HUDEP-2 (cell line): ENCODE measurements around the gene SLC7A14.

ENCODE experiments used
- DNase-seq, 76 experiments: peaks; one replicate each; lab custom pipeline; 2025; ENCODE audit not compliant: unreplicated experiment in 76 of 76; lab: John Stamatoyannopoulos, UW

SLC7A14 gene

GRCh38 chr3:170476291-170476690 lies 109.6 kb downstream of the SLC7A14 start:
- DNase-seq: no peak

- no peak for DNase-seq
Measured at GRCh38 chr3:170475092-170475685, 110.7 kb downstream of the SLC7A14 start.

- DNase-seq: no peak
Measured at GRCh38 chr3:170473358-170473757, 112.5 kb downstream of the SLC7A14 start.

GRCh38 chr3:170471149-170471548 lies 114.7 kb downstream of the SLC7A14 start:
- DNase-seq: no peak

GRCh38 chr3:170470063-170471016 lies 115.5 kb downstream of the SLC7A14 start:
- DNase-seq: no peak

- DNase-seq: no peak
Measured at GRCh38 chr3:170469151-170470062, 116.5 kb downstream of the SLC7A14 start.

GRCh38 chr3:170467571-170468147 lies 118.2 kb downstream of the SLC7A14 start:
- DNase-seq: no peak

- no peak for DNase-seq
Measured at GRCh38 chr3:170467007-170467406, 118.9 kb downstream of the SLC7A14 start.

GRCh38 chr3:170465955-170466354 lies 119.9 kb downstream of the SLC7A14 start:
- no peak for DNase-seq

GRCh38 chr3:170463011-170463410 lies 122.9 kb downstream of the SLC7A14 start:
- DNase-seq: no peak

- DNase-seq: no peak
Measured at GRCh38 chr3:170458285-170458684, 127.6 kb downstream of the SLC7A14 start.

GRCh38 chr3:170454509-170454908 lies 131.4 kb downstream of the SLC7A14 start:
- no peak for DNase-seq

GRCh38 chr3:170450039-170450438 lies 135.8 kb downstream of the SLC7A14 start:
- DNase-seq: no peak

GRCh38 chr3:170448584-170448983 lies 137.3 kb downstream of the SLC7A14 start:
- no peak for DNase-seq

- DNase-seq: no peak
Measured at GRCh38 chr3:170443457-170443856, 142.4 kb downstream of the SLC7A14 start.

- DNase-seq: no peak
Measured at GRCh38 chr3:170442947-170443346, 142.9 kb downstream of the SLC7A14 start.

GRCh38 chr3:170441412-170441811 lies 144.5 kb downstream of the SLC7A14 start:
- no peak for DNase-seq

GRCh38 chr3:170440344-170440743 lies 145.5 kb downstream of the SLC7A14 start:
- DNase-seq: no peak

- no peak for DNase-seq
Measured at GRCh38 chr3:170438836-170439235, 147.0 kb downstream of the SLC7A14 start.

GRCh38 chr3:170437696-170438407 lies 148.0 kb downstream of the SLC7A14 start:
- DNase-seq: no peak
